Astrocyte (in vitro differentiated cells and primary cell): ENCODE results near the gene NAAA. TPM values are rescaled to one million over a fixed set of nuclear protein-coding genes. Genes with fewer than 3 reads are reported as not detected.
"Not testable (repeated sequence)": the region's sequence is repeated elsewhere in the genome, so short reads cannot be mapped to it uniquely, and the experiment has no call there.

Experiments used
- DNase-seq: peaks from one replicate; pipeline ENCODE4 v3.0.0-alpha.2; 2010; ENCODE audit warnings: low read depth
- FAIRE-seq: peaks from 2 replicates; lab custom pipeline; 2011; peaks lifted over from hg19 to GRCh38; lab: Jason Lieb, UNC
- H2AFZ ChIP-seq: 2 replicates; pipeline ENCODE4 v1.6.0; 2012; ENCODE audit warnings: low read depth, low read length, inconsistent platforms
- H3K27ac ChIP-seq: 2 replicates; pipeline ENCODE4 v1.5.1; 2011; ENCODE audit warnings: low read depth, low read length, inconsistent platforms
- H3K27me3 ChIP-seq: 2 replicates; pipeline ENCODE4 v1.6.0; 2011; ENCODE audit warnings: low read length, inconsistent platforms; ENCODE audit not compliant: insufficient read depth
- H3K36me3 ChIP-seq: 2 replicates; pipeline ENCODE4 v1.5.1; 2011; ENCODE audit warnings: low read length, inconsistent platforms; ENCODE audit not compliant: insufficient read depth
- H3K4me1 ChIP-seq: 2 replicates; pipeline ENCODE4 v1.5.1; 2011; ENCODE audit warnings: low read length, inconsistent platforms; ENCODE audit not compliant: insufficient read depth
- H3K4me2 ChIP-seq: 2 replicates; pipeline ENCODE4 v1.6.0; 2012; ENCODE audit warnings: low read length, inconsistent platforms
- H3K4me3 ChIP-seq: 2 replicates; pipeline ENCODE4 v1.5.1; 2011; ENCODE audit warnings: low read depth, mild to moderate bottlenecking, low read length, inconsistent platforms; ENCODE audit not compliant: insufficient read depth
- H3K79me2 ChIP-seq: 2 replicates; pipeline ENCODE4 v1.6.0; 2012; ENCODE audit warnings: mild to moderate bottlenecking, low read length, inconsistent platforms; ENCODE audit not compliant: insufficient read depth
- H3K9ac ChIP-seq: 2 replicates; pipeline ENCODE4 v1.6.0; 2012; ENCODE audit warnings: mild to moderate bottlenecking, low read length, inconsistent platforms
- H3K9me3 ChIP-seq: 2 replicates; pipeline ENCODE4 v1.5.1; 2012; ENCODE audit warnings: low read depth, mild to moderate bottlenecking, low read length, inconsistent platforms; ENCODE audit not compliant: insufficient read depth
- H4K20me1 ChIP-seq: 2 replicates; pipeline ENCODE4 v1.6.0; 2012; ENCODE audit warnings: low read length, inconsistent platforms; ENCODE audit not compliant: insufficient read depth
- H3K27ac Mint-ChIP-seq: one replicate; pipeline ENCODE4 v1.8.0; 2021; ENCODE audit warnings: mild to moderate bottlenecking, mixed read lengths; ENCODE audit not compliant: unreplicated experiment
- H3K27me3 Mint-ChIP-seq: one replicate; pipeline ENCODE4 v1.8.0; 2021; ENCODE audit warnings: low read depth, mixed read lengths; ENCODE audit not compliant: unreplicated experiment
- H3K36me3 Mint-ChIP-seq: one replicate; pipeline ENCODE4 v1.8.0; 2021; ENCODE audit warnings: low read depth, mixed read lengths; ENCODE audit not compliant: unreplicated experiment
- H3K4me1 Mint-ChIP-seq: one replicate; pipeline ENCODE4 v1.8.0; 2021; ENCODE audit warnings: low read depth, mixed read lengths; ENCODE audit not compliant: unreplicated experiment
- H3K4me3 Mint-ChIP-seq: one replicate; pipeline ENCODE4 v1.8.0; 2021; ENCODE audit warnings: mild to moderate bottlenecking, moderate library complexity, mixed read lengths; ENCODE audit not compliant: unreplicated experiment
- H3K9me3 Mint-ChIP-seq: one replicate; pipeline ENCODE4 v1.8.0; 2021; ENCODE audit warnings: mild to moderate bottlenecking, mixed read lengths; ENCODE audit not compliant: unreplicated experiment
- EZH2 ChIP-seq: IDR thresholded peaks from 2 replicates; pipeline ENCODE4 v1.6.1; 2012; ENCODE audit warnings: mild to moderate bottlenecking, low read length, inconsistent platforms; ENCODE audit not compliant: insufficient read depth
- total RNA-seq: library from RNA; stranded (reverse); gene quantifications from 2 replicates; pipeline ENCODE4 v1.2.1, GENCODE V29; 2021
- TF ChIP-seq, protein P1 (sequence below): IDR thresholded peaks from 2 replicates; pipeline ENCODE4 v1.5.1; 2011; ENCODE audit warnings: low read depth, mild to moderate bottlenecking, inconsistent platforms, low read length, moderate library complexity; ENCODE audit not compliant: insufficient read depth

Gene NAAA
- total RNA-seq, 1 donor from 2014 or later = 13.5 TPM

DNA sequence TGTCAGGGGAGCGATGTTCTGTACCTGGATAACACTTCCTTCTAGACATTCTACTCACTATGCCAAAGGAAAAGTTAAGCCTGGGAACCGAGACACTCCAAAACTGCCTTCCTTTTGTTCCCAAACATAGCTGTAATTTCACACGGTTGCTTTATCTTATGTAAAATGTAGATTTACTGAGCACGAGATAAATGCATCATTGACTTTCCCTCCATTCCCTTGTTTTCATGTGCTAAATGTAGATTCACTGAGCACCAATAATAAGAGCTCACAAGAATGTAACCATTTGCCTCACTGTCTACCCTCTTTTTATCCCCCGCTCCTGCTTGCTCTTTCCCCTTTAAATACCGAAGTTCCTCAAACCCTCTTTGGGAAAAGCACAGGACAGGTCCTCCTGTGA lies 27.8 kb downstream of the NAAA start:
- Mint-ChIP-seq H3K36me3 (no peaks in the 10 kb centered on the region), H3K27me3 (no peaks in the 10 kb centered on the region), H3K4me3 (no peak overlapping the region), H3K9me3 (peaks cover 3% of the 10 kb centered on the region), H3K4me1 (no peaks in the 10 kb centered on the region), H3K27ac (no peak overlapping the region)
- Histone ChIP-seq H3K9ac (no peak overlapping the region), H3K36me3 (no peaks in the 10 kb centered on the region), H4K20me1 (no peaks in the 10 kb centered on the region), H3K27me3 (no peaks in the 10 kb centered on the region), H2AFZ (no peak overlapping the region), H3K9me3 (no peaks in the 10 kb centered on the region), H3K4me1 (peaks cover 4% of the 10 kb centered on the region), H3K4me3 (no peak overlapping the region), H3K4me2 (no peak overlapping the region), H3K27ac (no peak overlapping the region), H3K79me2 (no peaks in the 10 kb centered on the region)
- no peak for FAIRE-seq
- TF ChIP-seq EZH2 = no peak
- TF ChIP-seq, protein P1, sequence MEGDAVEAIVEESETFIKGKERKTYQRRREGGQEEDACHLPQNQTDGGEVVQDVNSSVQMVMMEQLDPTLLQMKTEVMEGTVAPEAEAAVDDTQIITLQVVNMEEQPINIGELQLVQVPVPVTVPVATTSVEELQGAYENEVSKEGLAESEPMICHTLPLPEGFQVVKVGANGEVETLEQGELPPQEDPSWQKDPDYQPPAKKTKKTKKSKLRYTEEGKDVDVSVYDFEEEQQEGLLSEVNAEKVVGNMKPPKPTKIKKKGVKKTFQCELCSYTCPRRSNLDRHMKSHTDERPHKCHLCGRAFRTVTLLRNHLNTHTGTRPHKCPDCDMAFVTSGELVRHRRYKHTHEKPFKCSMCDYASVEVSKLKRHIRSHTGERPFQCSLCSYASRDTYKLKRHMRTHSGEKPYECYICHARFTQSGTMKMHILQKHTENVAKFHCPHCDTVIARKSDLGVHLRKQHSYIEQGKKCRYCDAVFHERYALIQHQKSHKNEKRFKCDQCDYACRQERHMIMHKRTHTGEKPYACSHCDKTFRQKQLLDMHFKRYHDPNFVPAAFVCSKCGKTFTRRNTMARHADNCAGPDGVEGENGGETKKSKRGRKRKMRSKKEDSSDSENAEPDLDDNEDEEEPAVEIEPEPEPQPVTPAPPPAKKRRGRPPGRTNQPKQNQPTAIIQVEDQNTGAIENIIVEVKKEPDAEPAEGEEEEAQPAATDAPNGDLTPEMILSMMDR = no peak
- DNase-seq = no peak

DNA sequence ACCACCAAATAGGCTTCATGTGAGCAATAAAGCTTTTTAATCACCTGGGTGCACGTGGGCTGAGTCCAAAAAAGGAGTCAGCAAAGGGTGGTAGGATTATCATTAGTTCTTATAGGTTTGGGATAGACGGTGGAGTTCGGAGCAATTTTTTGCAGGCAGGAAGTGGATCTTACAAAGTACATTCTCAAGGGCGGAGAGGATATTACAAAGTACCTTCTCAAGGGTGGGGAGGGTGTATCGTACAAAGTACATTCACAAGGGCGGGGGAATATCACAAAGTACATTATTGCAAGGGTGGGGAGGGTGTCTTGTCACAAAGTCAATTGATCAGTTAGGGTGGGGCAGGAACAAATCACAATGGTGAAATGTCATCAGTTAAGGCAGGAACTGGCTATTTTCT lies 30.0 kb downstream of the NAAA start:
- H3K9ac ChIP-seq, H3K9me3 Mint-ChIP-seq, H3K4me1 Mint-ChIP-seq, H3K4me1 ChIP-seq, H3K27ac ChIP-seq, H3K36me3 Mint-ChIP-seq, H3K4me3 Mint-ChIP-seq, H3K27ac Mint-ChIP-seq, H3K9me3 ChIP-seq, H2AFZ ChIP-seq, H3K27me3 ChIP-seq, H3K27me3 Mint-ChIP-seq, H4K20me1 ChIP-seq, H3K4me3 ChIP-seq, H3K4me2 ChIP-seq, FAIRE-seq, DNase-seq, H3K79me2 ChIP-seq, H3K36me3 ChIP-seq: not testable (repeated sequence)

DNA sequence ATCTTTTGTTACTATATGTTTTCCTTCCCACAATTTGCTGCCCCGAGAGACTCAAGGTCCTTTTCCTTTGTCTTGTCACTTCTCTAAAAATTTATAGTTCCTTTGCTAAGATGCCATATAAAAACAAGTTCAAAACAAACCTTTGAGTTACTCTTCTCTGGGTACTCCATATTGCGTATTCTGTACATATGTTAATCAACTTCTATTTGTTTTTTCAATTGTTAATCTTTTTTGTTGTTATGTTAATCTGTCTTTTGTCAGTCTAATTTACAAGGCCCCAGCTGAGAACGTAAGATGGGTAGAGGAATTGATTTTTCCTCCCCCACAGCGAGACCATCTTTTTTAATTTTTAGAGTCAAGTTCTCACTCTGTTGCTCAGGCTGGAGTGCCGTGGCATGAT lies 31.4 kb downstream of the NAAA start:
- no peak for FAIRE-seq
- Histone ChIP-seq H4K20me1 (no peaks in the 10 kb centered on the region), H3K4me2 (no peak overlapping the region), H3K27me3 (no peaks in the 10 kb centered on the region), H3K9me3 (no peaks in the 10 kb centered on the region), H3K9ac (no peak overlapping the region), H2AFZ (no peak overlapping the region), H3K4me3 (no peak overlapping the region), H3K79me2 (no peaks in the 10 kb centered on the region), H3K27ac (no peak overlapping the region), H3K36me3 (no peaks in the 10 kb centered on the region), H3K4me1 (no peaks in the 10 kb centered on the region)
- H3K27ac Mint-ChIP-seq = no peak overlapping the region
- H3K36me3 Mint-ChIP-seq = no peaks in the 10 kb centered on the region
- H3K4me3 Mint-ChIP-seq = no peak overlapping the region
- H3K9me3 Mint-ChIP-seq = peaks cover 3% of the 10 kb centered on the region
- TF ChIP-seq, protein P1 = no peak
- TF ChIP-seq EZH2 = no peak
- no peak for DNase-seq
- H3K4me1 Mint-ChIP-seq = no peaks in the 10 kb centered on the region
- H3K27me3 Mint-ChIP-seq = peaks cover 2% of the 10 kb centered on the region
